GM21576 (cell line): ENCODE results near the gene RHOXF2B.
"Not testable (repeated sequence)": the region's sequence is repeated elsewhere in the genome, so short reads cannot be mapped to it uniquely, and the experiment has no call there.

Source experiments
- ATAC-seq: cut with Tn5 transposase; IDR thresholded peaks from one replicate; pipeline ENCODE4 v1.9.1; 2021; ENCODE audit warnings: mild to moderate bottlenecking, moderate library complexity; ENCODE audit not compliant: unreplicated experiment

RHOXF2B gene

GRCh38 chrX:120077590-120077989, at the start of gene RHOXF2B:
Gene RHOXF2B (minus strand): TSS chrX:120077690. CDS start chrX:120077552, 138 bp downstream.
- ATAC-seq = not testable (repeated sequence)

- ATAC-seq = no peak
Measured at GRCh38 chrX:120125444-120125843, 48.0 kb upstream of the RHOXF2B start.

GRCh38 chrX:120120223-120120622, 42.7 kb upstream of the RHOXF2B start:
- ATAC-seq = no peak

DNA sequence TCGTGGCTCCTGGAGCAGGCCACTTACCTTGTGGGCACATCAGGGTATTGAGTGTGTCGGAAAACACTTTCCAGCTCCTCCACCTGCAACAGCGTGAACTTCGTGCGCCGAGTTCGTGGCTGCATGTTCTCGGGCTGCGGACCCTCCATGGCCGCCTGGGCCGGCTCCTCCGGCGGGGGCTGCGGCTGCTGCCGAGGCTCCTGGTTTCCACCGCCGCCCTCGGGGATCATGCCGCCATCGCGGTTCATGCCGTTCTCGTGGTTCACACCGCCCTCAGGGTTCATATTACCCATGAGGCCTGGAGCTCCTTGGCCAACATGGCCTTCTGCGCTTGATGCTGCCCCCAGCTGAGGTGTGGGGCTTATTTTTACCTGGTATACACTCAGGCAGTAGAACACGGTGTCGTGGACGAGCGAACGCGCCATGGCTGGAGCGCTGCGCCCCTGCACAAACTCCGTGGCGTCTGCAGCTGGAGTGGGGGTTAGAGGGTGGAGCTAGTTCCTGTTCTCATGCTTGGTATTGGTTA, 38.0 kb upstream of the RHOXF2B start, which contains the start of gene RHOXF1:
RHOXF1 (minus strand) TSS at position 476 of the 526 bp plus-strand sequence; CDS start at position 425, 51 bp downstream.
- no peak for ATAC-seq

DNA sequence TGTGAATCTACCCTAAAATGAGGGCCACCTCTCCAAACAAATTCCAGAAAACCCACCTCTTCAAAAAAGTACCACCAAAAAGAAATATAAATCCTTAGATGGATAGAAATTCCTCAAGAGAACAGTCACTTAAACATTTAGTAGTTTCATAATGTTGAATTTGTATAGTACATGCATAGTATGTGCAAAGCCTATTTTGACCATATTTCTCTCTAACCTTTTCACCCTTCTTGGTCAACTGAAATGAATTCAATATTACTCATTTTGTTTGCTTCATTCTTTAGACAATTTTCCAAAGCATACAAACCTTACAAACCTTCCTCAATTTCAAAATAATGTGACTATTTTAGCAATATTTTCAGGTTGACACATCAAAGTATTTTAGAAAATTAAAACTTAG, 34.1 kb upstream of the RHOXF2B start:
- no peak for ATAC-seq

DNA sequence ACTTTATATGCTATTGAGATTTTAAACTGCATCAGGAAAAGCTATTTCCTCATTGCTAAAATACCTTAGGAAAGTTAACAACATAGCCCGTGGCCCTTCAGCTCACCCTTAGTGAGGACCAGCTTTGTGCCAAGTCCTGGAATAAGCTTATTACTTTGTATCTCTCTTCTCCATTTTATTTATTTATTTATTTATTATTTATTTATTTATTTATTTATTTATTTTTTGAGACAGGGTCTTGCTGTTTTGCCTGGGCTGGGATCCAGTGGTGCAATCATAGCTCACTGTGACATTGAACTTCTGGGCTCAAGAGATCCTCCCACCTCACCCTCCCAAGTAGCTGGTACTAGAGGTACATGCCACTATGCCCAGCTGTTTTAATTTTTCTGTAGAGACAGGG, 31.9 kb upstream of the RHOXF2B start:
- ATAC-seq = no peak

DNA sequence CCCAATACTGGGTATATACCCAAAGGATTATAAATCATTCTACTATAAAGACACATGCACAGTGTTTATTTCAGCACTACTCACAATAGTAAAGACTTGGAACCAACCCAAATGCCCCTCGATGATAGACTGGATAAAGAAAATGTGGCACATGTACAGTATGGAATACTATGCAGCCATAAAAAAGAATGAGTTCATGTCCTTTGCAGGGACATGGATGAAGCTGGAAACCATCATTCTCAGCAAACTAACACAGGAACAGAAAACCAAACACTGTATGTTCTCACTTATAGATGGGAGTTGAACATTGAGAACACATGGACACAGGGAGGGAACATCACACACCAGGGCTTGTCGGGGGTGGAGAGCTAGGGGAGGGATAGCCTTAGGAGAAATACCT, 27.2 kb upstream of the RHOXF2B start:
- not testable (repeated sequence) for ATAC-seq

DNA sequence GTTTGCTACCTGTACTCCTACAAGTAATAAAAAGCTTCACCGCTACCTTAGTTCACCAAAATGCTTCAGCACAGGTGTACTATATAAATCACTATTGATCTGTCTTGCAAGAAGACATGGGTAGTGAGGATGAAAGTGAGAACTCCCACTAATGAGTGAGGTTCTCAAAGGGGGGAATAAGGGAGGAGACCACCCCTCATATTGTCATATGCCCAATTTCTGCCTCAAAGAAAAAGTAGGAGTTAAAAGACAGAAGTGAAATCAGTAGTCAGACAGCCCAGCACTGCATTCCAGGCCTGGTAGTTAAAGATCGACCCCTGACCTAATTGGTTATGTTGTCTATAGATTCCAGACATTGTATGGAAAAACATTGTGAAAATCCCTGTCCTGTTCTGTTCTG, 23.6 kb upstream of the RHOXF2B start:
- ATAC-seq = not testable (repeated sequence)

- ATAC-seq = no peak
Measured at GRCh38 chrX:120090208-120090607, 12.7 kb upstream of the RHOXF2B start.

GRCh38 chrX:120087289-120088017, 10.0 kb upstream of the RHOXF2B start:
- ATAC-seq = no peak

DNA sequence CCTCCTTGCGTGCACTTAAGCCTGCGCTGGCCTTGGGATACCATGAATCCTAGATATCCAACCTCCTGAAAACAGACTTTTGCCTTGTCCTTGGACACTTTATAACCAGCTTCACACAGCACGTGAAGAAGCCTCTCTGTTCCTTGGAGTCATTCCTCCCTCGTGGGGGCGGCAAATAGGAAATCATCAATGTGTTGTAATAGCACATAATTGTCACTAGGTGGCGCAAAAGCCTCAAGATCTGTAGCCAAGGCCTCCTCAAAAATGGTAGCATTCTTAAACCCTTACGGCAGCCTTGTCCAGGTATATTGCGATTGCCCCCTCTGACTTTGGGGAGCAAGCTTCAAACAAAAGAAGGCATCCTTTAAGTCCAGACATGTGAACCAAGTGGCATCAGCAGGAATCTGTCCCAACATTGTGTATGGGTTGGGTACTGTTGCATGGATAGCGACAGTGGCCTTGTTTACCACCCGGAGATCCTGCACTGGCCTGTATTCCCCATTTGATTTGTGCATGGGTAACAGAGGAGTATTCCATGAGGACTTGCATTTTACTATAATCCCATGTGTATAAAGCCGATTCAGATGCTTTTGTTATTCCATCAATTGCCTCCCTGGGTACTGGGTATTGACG, 8.2 kb upstream of the RHOXF2B start:
- ATAC-seq = not testable (repeated sequence)

- not testable (repeated sequence) for ATAC-seq
Measured at GRCh38 chrX:120066169-120066568, 11.3 kb downstream of the RHOXF2B start.

- ATAC-seq = not testable (repeated sequence)
Measured at GRCh38 chrX:120042712-120043111, 34.8 kb downstream of the RHOXF2B start.

DNA sequence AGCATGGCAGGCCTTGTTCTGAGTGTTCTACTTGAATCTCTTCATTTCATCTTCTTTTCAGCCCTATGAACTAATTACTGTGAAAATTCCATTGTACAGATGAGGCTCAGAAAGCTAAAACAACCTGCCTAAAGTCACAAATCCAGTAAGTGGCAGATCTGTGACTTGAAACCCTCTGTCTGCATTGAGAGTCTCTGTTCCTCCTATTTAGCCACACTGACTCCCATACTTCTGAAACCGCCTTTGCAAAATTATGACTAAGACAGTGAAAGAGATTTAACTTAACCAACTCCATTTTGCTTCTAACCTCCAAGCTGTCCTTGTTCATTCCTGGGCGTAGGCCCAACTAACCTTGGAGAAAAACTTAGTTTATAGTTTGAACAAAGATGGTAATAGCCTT, 35.2 kb downstream of the RHOXF2B start:
- ATAC-seq = peak; percentile 90

- not testable (repeated sequence) for ATAC-seq
Measured at GRCh38 chrX:120040176-120040575, 37.3 kb downstream of the RHOXF2B start.

DNA sequence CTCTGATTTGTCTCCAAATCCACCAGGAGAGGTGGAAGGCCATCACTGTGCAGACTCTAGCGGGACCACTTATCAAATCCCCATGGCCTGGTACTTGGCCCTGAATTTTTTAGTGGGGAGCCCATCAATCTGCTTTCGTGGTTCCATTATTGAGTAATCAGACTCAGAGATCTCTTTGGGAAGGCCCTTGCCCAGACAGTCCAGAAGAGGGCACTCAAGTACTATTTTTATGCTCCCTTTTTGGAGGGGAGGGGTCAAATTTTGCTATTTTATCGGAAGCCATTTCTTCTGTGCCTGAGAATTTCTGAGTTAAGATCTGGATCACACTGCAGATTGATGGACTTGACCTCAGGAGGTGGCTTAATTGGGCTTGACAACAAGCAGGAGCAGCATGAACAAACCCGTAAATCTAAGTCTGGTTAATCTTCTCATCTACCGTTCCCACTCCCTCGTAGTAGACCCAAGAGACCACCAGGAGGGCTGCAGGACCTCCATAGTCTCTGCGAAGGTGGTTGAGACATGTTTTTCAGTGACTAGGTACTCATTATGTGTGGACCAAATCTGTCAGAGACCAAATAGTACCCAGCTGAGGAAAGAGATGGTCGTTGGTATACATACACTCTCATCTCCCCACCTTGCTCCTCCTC, 38.3 kb downstream of the RHOXF2B start:
- ATAC-seq = not testable (repeated sequence)

- ATAC-seq = no peak
Measured at GRCh38 chrX:120036704-120037103, 40.8 kb downstream of the RHOXF2B start.

- peak; percentile 93 for ATAC-seq
Measured at GRCh38 chrX:120035522-120036309, 41.8 kb downstream of the RHOXF2B start.

- no peak for ATAC-seq
Measured at GRCh38 chrX:120029354-120029753, 48.1 kb downstream of the RHOXF2B start.

GRCh38 chrX:120023259-120023658, 54.2 kb downstream of the RHOXF2B start:
- no peak for ATAC-seq

DNA sequence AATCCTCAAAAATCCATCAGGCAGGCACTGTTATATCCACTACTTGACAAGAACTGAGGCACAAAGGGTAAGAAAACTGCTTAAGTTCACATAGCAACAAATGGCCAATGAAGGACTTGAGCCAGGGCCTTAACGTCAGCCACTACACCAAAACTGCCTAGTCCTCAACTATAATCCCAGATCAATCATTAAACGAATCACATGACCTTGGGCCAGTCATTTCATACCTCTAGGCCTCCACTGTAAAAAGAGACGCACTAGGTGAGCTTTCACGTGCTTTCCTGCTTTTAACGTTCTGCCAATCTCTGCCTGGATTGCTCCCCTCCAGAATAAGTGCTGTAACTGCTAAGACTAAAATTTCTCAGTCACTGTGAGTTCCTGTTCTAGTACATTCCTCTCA, 54.7 kb downstream of the RHOXF2B start:
- no peak for ATAC-seq
